PC-3 (cell line): ENCODE data around the gene SLC45A1.

Experiments
- EZH2 ChIP-seq: fragments of 300-600 bp; sonication (generic); IDR thresholded peaks from one replicate; pipeline ENCODE4 v1.6.1; 2017; ENCODE audit warnings: antibody characterized with exemption, mild to moderate bottlenecking, low read length; ENCODE audit not compliant: unreplicated experiment
- TF ChIP-seq, protein P1 (sequence below): fragments of 300-600 bp; sonication (generic); conservative IDR thresholded peaks from 2 replicates; pipeline ENCODE4 v1.5.1; 2017; ENCODE audit warnings: antibody characterized with exemption, low read depth, mild to moderate bottlenecking, low read length

DNA sequence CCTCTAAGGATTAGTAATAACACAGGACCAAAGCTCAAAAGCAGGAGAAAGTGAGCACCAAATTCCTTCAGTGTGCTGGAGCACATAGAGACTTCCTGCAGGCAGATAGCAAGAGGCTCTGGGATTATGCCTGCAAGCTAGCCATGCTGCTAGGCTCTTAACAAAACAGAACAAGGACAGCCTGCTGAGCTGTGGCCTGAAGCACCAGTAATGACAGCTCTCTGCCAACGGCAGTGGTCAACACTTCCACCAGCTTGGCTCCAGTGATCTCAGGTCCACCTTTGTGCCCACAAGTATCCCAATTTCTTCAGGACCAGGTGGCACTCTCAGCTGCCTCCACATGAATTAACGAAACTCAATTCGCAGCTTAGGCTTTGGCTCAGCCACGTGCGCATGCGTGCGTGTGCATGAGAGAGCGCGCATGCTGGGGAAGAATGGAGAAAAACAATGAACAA, 64.2 kb downstream of the SLC45A1 start:
- TF ChIP-seq EZH2: no peak
- TF ChIP-seq, protein P1, sequence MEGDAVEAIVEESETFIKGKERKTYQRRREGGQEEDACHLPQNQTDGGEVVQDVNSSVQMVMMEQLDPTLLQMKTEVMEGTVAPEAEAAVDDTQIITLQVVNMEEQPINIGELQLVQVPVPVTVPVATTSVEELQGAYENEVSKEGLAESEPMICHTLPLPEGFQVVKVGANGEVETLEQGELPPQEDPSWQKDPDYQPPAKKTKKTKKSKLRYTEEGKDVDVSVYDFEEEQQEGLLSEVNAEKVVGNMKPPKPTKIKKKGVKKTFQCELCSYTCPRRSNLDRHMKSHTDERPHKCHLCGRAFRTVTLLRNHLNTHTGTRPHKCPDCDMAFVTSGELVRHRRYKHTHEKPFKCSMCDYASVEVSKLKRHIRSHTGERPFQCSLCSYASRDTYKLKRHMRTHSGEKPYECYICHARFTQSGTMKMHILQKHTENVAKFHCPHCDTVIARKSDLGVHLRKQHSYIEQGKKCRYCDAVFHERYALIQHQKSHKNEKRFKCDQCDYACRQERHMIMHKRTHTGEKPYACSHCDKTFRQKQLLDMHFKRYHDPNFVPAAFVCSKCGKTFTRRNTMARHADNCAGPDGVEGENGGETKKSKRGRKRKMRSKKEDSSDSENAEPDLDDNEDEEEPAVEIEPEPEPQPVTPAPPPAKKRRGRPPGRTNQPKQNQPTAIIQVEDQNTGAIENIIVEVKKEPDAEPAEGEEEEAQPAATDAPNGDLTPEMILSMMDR: no peak
